Testis (tissue), 2 donors: Measurements from ENCODE around the gene MAGI2.

Experiments used
- POLR2A ChIP-seq: fragments of 450-650 bp; IDR thresholded peaks from one replicate; pipeline ENCODE4 v1.6.1; 2017; ENCODE audit warnings: antibody characterized with exemption, mild to moderate bottlenecking, moderate library complexity
- TF ChIP-seq, protein P1 (sequence below), 3 experiments: fragments of 450-650 bp in 2 of 3; fragments of 200-600 bp in 1 of 3; sonication (generic) in 1 of 3; IDR thresholded peaks; one replicate each; pipeline ENCODE4 v1.5.1; 2016 to 2019; ENCODE audit warnings: antibody characterized with exemption in 3 of 3, mild to moderate bottlenecking in 2 of 3, moderate library complexity in 1 of 3

- TF ChIP-seq, protein P1, sequence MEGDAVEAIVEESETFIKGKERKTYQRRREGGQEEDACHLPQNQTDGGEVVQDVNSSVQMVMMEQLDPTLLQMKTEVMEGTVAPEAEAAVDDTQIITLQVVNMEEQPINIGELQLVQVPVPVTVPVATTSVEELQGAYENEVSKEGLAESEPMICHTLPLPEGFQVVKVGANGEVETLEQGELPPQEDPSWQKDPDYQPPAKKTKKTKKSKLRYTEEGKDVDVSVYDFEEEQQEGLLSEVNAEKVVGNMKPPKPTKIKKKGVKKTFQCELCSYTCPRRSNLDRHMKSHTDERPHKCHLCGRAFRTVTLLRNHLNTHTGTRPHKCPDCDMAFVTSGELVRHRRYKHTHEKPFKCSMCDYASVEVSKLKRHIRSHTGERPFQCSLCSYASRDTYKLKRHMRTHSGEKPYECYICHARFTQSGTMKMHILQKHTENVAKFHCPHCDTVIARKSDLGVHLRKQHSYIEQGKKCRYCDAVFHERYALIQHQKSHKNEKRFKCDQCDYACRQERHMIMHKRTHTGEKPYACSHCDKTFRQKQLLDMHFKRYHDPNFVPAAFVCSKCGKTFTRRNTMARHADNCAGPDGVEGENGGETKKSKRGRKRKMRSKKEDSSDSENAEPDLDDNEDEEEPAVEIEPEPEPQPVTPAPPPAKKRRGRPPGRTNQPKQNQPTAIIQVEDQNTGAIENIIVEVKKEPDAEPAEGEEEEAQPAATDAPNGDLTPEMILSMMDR (IDR thresholded peaks at IDR 0.05), result no peak
- no peak for TF ChIP-seq POLR2A
Measured at GRCh38 chr7:78967046-78967445, 486.4 kb downstream of the MAGI2 start.
